HG02938 (cell line): ENCODE data around the gene TSPAN6.

Experiments
- ATAC-seq: cut with Tn5 transposase; IDR thresholded peaks from one replicate; pipeline ENCODE4 v1.9.1; 2021; ENCODE audit warnings: mild to moderate bottlenecking, moderate library complexity; ENCODE audit not compliant: unreplicated experiment

The TSPAN6 gene

GRCh38 chrX:100591256-100592051, 45.2 kb downstream of the TSPAN6 start:
- no peak for ATAC-seq

- ATAC-seq: no peak
Measured at GRCh38 chrX:100587861-100588260, 48.7 kb downstream of the TSPAN6 start.

- no peak for ATAC-seq
Measured at GRCh38 chrX:100586747-100587146, 49.9 kb downstream of the TSPAN6 start.

GRCh38 chrX:100584611-100585010, 52.0 kb downstream of the TSPAN6 start, which contains the start of gene TNMD:
TNMD (plus strand) TSS chrX:100584936; CDS start chrX:100585019, 83 bp downstream.
- ATAC-seq: no peak
